ENCODE results near the gene NCKIPSD. TPM values are rescaled to one million over a fixed set of nuclear protein-coding genes. Genes with fewer than 3 reads are reported as not detected.

Gene NCKIPSD
- total RNA-seq, 1 experiment from 2014 or later: 36.9 TPM

- ATAC-seq (no peak), DNase-seq (ENCODE audit: low read depth, low spot score) (no peak)
- Histone ChIP-seq H2AFZ (ENCODE audit: low read depth, low read length, poor library complexity, severe bottlenecking) (no peak overlapping the region), H3K9me2 (ENCODE audit: insufficient read depth) (no peaks in the 10 kb centered on the region), H3K4me2 (ENCODE audit: low read length) (no peak overlapping the region), H3K4me1 (ENCODE audit: control insufficient read depth in 1 of 2, insufficient read depth in 2 of 2, low read length in 2 of 2) (no peaks in the 10 kb centered on the region), H4K20me1 (ENCODE audit: insufficient read depth) (no peaks in the 10 kb centered on the region), H3K4me3 (replicated peaks in 1 of 2; ENCODE audit: low read depth in 1 of 2, low read length in 2 of 2) (no peak overlapping the region), H3K79me2 (ENCODE audit: insufficient read depth, low read length) (no peaks in the 10 kb centered on the region), H3K36me3 (ENCODE audit: control insufficient read depth in 1 of 2, insufficient read depth in 2 of 2, low read length in 2 of 2) (no peaks in the 10 kb centered on the region), H3K9me3 (ENCODE audit: control insufficient read depth in 1 of 2, insufficient read depth in 1 of 2, low read depth in 1 of 2, low read length in 2 of 2) (no peaks in the 10 kb centered on the region), H3K27me3 (ENCODE audit: insufficient read depth, low read length) (no peaks in the 10 kb centered on the region), H3K27ac (ENCODE audit: low read depth, low read length) (no peak overlapping the region), H3K9ac (ENCODE audit: low read length) (no peak overlapping the region)
- intact Hi-C loops (cut with micrococcal nuclease): no loop called here
- ChIA-PET POLR2A (no interaction called here), CTCF (no interaction called here), RAD21 (ENCODE audit: low non-redundant PET in 1 of 2, low total read pairs in 2 of 2, uncharacterized antibody in 2 of 2, unreplicated experiment in 2 of 2) (no interaction called here)
- no peak for TF ChIP-seq FOSL1 (IDR thresholded peaks at IDR 0.05; ENCODE audit: low read depth)
- no peak for TF ChIP-seq EZH2 (IDR thresholded peaks at IDR 0.05)
- TF ChIP-seq ELF1 (IDR thresholded peaks at IDR 0.05; ENCODE audit: borderline replicate concordance, low read depth): no peak
- TF ChIP-seq CTCF (IDR thresholded peaks at IDR 0.05 in 2 of 3, conservative IDR thresholded peaks at IDR 0.05 in 1 of 3; ENCODE audit: borderline replicate concordance in 1 of 3, insufficient read depth in 1 of 3, low read depth in 2 of 3, low read length in 2 of 3): no peak
- TF ChIP-seq CEBPB (IDR thresholded peaks at IDR 0.05; ENCODE audit: low read depth): no peak
- no peak for TF ChIP-seq SP1 (IDR thresholded peaks at IDR 0.05; ENCODE audit: low read depth)
- no peak for TF ChIP-seq JUND (IDR thresholded peaks at IDR 0.05)
- no peak for TF ChIP-seq MAX (IDR thresholded peaks at IDR 0.05)
- TF ChIP-seq POLR2A (IDR thresholded peaks at IDR 0.05; ENCODE audit: borderline replicate concordance, extremely low read depth, insufficient read depth, insufficient read length): no peak
- TF ChIP-seq CBX3 (IDR thresholded peaks at IDR 0.05; ENCODE audit: low read depth): no peak
- TF ChIP-seq YY1 (IDR thresholded peaks at IDR 0.05; ENCODE audit: extremely low read depth, insufficient replicate concordance, low read depth, low read length): no peak
- TF ChIP-seq SIN3A (IDR thresholded peaks at IDR 0.05; ENCODE audit: low read depth): no peak
- TF ChIP-seq ATF3 (IDR thresholded peaks at IDR 0.05): no peak
- TF ChIP-seq SRF (IDR thresholded peaks at IDR 0.05; ENCODE audit: low read depth): no peak
- no peak for TF ChIP-seq EGR1 (IDR thresholded peaks at IDR 0.05; ENCODE audit: low read depth)
- no TSS peak for BruUV-seq (replicated peaks)
Observed at GRCh38 chr3:48644898-48645760, 40.6 kb downstream of the NCKIPSD start.
